K562 (cell line): ENCODE measurements around the gene POLR3GL. TPM values are rescaled to one million over a fixed set of nuclear protein-coding genes. Genes with fewer than 3 reads are reported as not detected.

ENCODE experiments used
- ATAC-seq: fragments of 200-7000 bp; cut with Tn5 transposase; 3 replicates; pipeline ENCODE4 v1.9.1; 2020; ENCODE audit warnings: moderate library complexity
- BruUV-seq: library from RNA; stranded (reverse); fragments of 400-500 nt; replicated peaks from 2 replicates; lab custom pipeline; 2021; lab: Mats Ljungman, UMichigan
- CTCF ChIA-PET: fragments of 300-600 bp; formaldehyde crosslinking; extraction: SDS; loops from one replicate; lab custom pipeline; 2021; ENCODE audit warnings: low intra/inter-chr PET ratio; lab: Yijun Ruan, JAX
- POLR2A ChIA-PET: fragments of 300-600, 350-650 bp; sonication (Branson Sonifier 250); formaldehyde crosslinking; extraction: SDS; loops from one replicate; lab custom pipeline; 2021; ENCODE audit warnings: antibody characterized with exemption, inconsistent platforms; lab: Yijun Ruan, JAX
- DNase-seq, 4 experiments: peaks; one replicate each; pipeline versions ENCODE4 v3.0.0 to v3.0.0-alpha.2; 2011 to 2018; ENCODE audit warnings: low spot score in 3 of 4, mixed read lengths in 3 of 4; ENCODE audit errors: extremely low read depth in 1 of 4
- FAIRE-seq: peaks from 2 replicates; lab custom pipeline; 2011; peaks lifted over from hg19 to GRCh38; lab: Jason Lieb, UNC
- H2AFZ ChIP-seq: 2 replicates; pipeline ENCODE4 v1.6.0; 2011; ENCODE audit warnings: low read depth, low read length, control low read depth, inconsistent platforms
- H3K27ac ChIP-seq: fragments of 200-600 bp; 3 replicates; pipeline ENCODE4 v1.8.0; 2011; ENCODE audit warnings: low read depth, mild to moderate bottlenecking, control low read depth, inconsistent platforms, low read length, moderate library complexity, mixed read lengths; ENCODE audit errors: extremely low read depth
- H3K27me3 ChIP-seq, 2 experiments: fragments of 300-600 bp in 1 of 2; 2 replicates in 1 of 2; 3 replicates in 1 of 2; pipeline versions ENCODE4 v1.6.0 to v1.8.0; 2011; ENCODE audit warnings: inconsistent platforms in 2 of 2, low read length in 2 of 2, mild to moderate bottlenecking in 1 of 2, mixed read lengths in 1 of 2, moderate library complexity in 1 of 2; ENCODE audit not compliant: control insufficient read depth in 2 of 2, insufficient read depth in 2 of 2
- H3K36me3 ChIP-seq: fragments of 300-600 bp; 3 replicates; pipeline ENCODE4 v1.8.0; 2011; ENCODE audit warnings: mild to moderate bottlenecking, low read length, inconsistent platforms; ENCODE audit not compliant: control insufficient read depth, insufficient read depth
- H3K4me1 ChIP-seq, 2 experiments: fragments of 200-600 bp in 1 of 2; replicated peaks in 1 of 2; 2 replicates in 1 of 2; 3 replicates in 1 of 2; pipeline versions ENCODE4 v1.5.1 to v1.8.0; 2011; ENCODE audit warnings: inconsistent platforms in 2 of 2, low read length in 2 of 2, mild to moderate bottlenecking in 1 of 2, mixed read lengths in 1 of 2, moderate library complexity in 1 of 2; ENCODE audit not compliant: control insufficient read depth in 2 of 2, insufficient read depth in 2 of 2
- H3K4me2 ChIP-seq: 2 replicates; pipeline ENCODE4 v1.6.1; 2011; ENCODE audit warnings: low read length, control low read depth, inconsistent platforms, mixed read lengths; ENCODE audit not compliant: insufficient read depth
- H3K4me3 ChIP-seq: fragments of 200-600 bp; sonication (generic), shearing (Covaris generic); 2 replicates; pipeline ENCODE4 v1.5.1; 2016; ENCODE audit warnings: control low read depth, inconsistent platforms
- H3K79me2 ChIP-seq: fragments of 200-600 bp; 3 replicates; pipeline ENCODE4 v1.8.0; 2011; ENCODE audit warnings: low read length, inconsistent platforms; ENCODE audit not compliant: control insufficient read depth, insufficient read depth
- H3K9ac ChIP-seq, 2 experiments: 2 replicates each; pipeline versions ENCODE4 v1.6.0 to v1.6.1; 2011; ENCODE audit warnings: low read depth in 2 of 2, low read length in 2 of 2, control low read depth in 1 of 2, inconsistent platforms in 1 of 2, mild to moderate bottlenecking in 1 of 2, mixed read lengths in 1 of 2; ENCODE audit not compliant: insufficient read depth in 1 of 2
- H3K9me1 ChIP-seq: one replicate; pipeline ENCODE4 v1.6.0; 2011; ENCODE audit warnings: inconsistent platforms, mild to moderate bottlenecking, low read length, moderate library complexity; ENCODE audit not compliant: control insufficient read depth, insufficient read depth
- H3K9me3 ChIP-seq: replicated peaks from 2 replicates; pipeline ENCODE4 v1.5.1; 2011; ENCODE audit warnings: low read depth, low read length, inconsistent platforms; ENCODE audit not compliant: control insufficient read depth, insufficient read depth
- H4K20me1 ChIP-seq: replicated peaks from 2 replicates; pipeline ENCODE4 v1.6.1; 2011; ENCODE audit warnings: low read length, inconsistent platforms, mixed read lengths; ENCODE audit not compliant: control insufficient read depth, insufficient read depth
- BCOR ChIP-seq: fragments of 450-650 bp; IDR thresholded peaks from 2 replicates; pipeline ENCODE4 v1.6.1; 2016
- C11orf30 ChIP-seq: fragments of 450-650 bp; IDR thresholded peaks from 2 replicates; pipeline ENCODE4 v1.6.1; 2016; ENCODE audit warnings: low read depth, mild to moderate bottlenecking
- CBFA2T2 ChIP-seq: fragments of 450-650 bp; conservative IDR thresholded peaks from 2 replicates; pipeline ENCODE4 v1.6.1; 2017; ENCODE audit warnings: mild to moderate bottlenecking
- EWSR1 ChIP-seq: fragments of 450-650 bp; IDR thresholded peaks from 2 replicates; pipeline ENCODE4 v1.6.1; 2018; ENCODE audit warnings: borderline replicate concordance, mild to moderate bottlenecking, low read depth, moderate library complexity; ENCODE audit not compliant: partially characterized antibody
- EZH2 ChIP-seq: IDR thresholded peaks from 2 replicates; pipeline ENCODE4 v1.6.1; 2012; ENCODE audit warnings: low read depth, mild to moderate bottlenecking, inconsistent platforms, low read length, borderline replicate concordance
- HMG20B ChIP-seq: fragments of 250-450 bp; sonication (Bioruptor Pico); IDR thresholded peaks from 2 replicates; pipeline ENCODE4 v1.5.0; 2021; ENCODE audit warnings: mild to moderate bottlenecking
- JUNB ChIP-seq: fragments of 450-650 bp; formaldehyde crosslinking; conservative IDR thresholded peaks from 2 replicates; pipeline ENCODE4 v1.4.0; 2020; ENCODE audit warnings: mild to moderate bottlenecking
- KHSRP ChIP-seq: fragments of 450-650 bp; IDR thresholded peaks from 2 replicates; pipeline ENCODE4 v1.6.1; 2017
- LEF1 ChIP-seq: fragments of 450-650 bp; IDR thresholded peaks from 2 replicates; pipeline ENCODE4 v1.6.1; 2016; ENCODE audit warnings: mild to moderate bottlenecking
- MAFK ChIP-seq: IDR thresholded peaks from 2 replicates; pipeline ENCODE4 v1.6.1; 2011; ENCODE audit warnings: low read length, improper control_type of control experiment
- MCM2 ChIP-seq: fragments of 450-650 bp; IDR thresholded peaks from 2 replicates; pipeline ENCODE4 v1.6.1; 2017; ENCODE audit warnings: low read depth, mild to moderate bottlenecking
- NFYB ChIP-seq: IDR thresholded peaks from 2 replicates; pipeline ENCODE4 v1.6.1; 2011; ENCODE audit warnings: mild to moderate bottlenecking, moderate library complexity; ENCODE audit not compliant: insufficient read length; ENCODE audit errors: extremely low read depth
- PHF20 ChIP-seq: fragments of 450-650 bp; IDR thresholded peaks from 2 replicates; pipeline ENCODE4 v1.6.1; 2018; ENCODE audit not compliant: partially characterized antibody
- POLR2A ChIP-seq: fragments of 450-650 bp; conservative IDR thresholded peaks from 2 replicates; pipeline ENCODE4 v1.6.1; 2016
- STAT5A ChIP-seq: IDR thresholded peaks from 2 replicates; pipeline ENCODE4 v1.6.1; 2012; ENCODE audit warnings: low read length, inconsistent platforms, borderline replicate concordance
- TAF9B ChIP-seq: fragments of 450-650 bp; IDR thresholded peaks from 2 replicates; pipeline ENCODE4 v1.6.1; 2018; ENCODE audit warnings: mild to moderate bottlenecking; ENCODE audit not compliant: partially characterized antibody
- TEAD1 ChIP-seq, 2 experiments: fragments of 450-650 bp in 1 of 2; sonication (generic) in 1 of 2; formaldehyde crosslinking; IDR thresholded peaks; 2 replicates each; pipeline versions ENCODE4 v1.4.0 to v1.8.0; 2020 to 2022; ENCODE audit warnings: mild to moderate bottlenecking in 2 of 2, missing genetic modification reagents in 1 of 2
- TFAP4 ChIP-seq: sonication (generic); formaldehyde crosslinking; IDR thresholded peaks from 2 replicates; pipeline ENCODE4 v1.8.0; 2022; ENCODE audit warnings: missing genetic modification reagents, mild to moderate bottlenecking, moderate library complexity, borderline replicate concordance
- TOE1 ChIP-seq, 2 experiments: fragments of 450-650 bp in 1 of 2; sonication (generic) in 1 of 2; formaldehyde crosslinking in 1 of 2; IDR thresholded peaks; 2 replicates each; pipeline versions ENCODE4 v1.7.1 to v1.8.0; 2016 to 2022; ENCODE audit warnings: borderline replicate concordance in 2 of 2, mild to moderate bottlenecking in 2 of 2, antibody characterized with exemption in 1 of 2, inconsistent platforms in 1 of 2, low read depth in 1 of 2, missing genetic modification reagents in 1 of 2, moderate library complexity in 1 of 2
- ZBTB7A ChIP-seq: IDR thresholded peaks from 2 replicates; pipeline ENCODE4 v1.6.1; 2011; ENCODE audit warnings: low read depth, mild to moderate bottlenecking, low read length, moderate library complexity, borderline replicate concordance; ENCODE audit not compliant: control insufficient read depth
- WGBS: fragments of 100-300 bp; shearing (Covaris generic); methylation state at CpG from one replicate; pipeline ENCODE4 v1.1.6; 2016; ENCODE audit warnings: low coverage, mixed read lengths; ENCODE audit not compliant: insufficient coverage; ENCODE audit errors: missing lambda C conversion rate; 5-methylcytosine and 5-hydroxymethylcytosine counted together
- in situ Hi-C: fragments of 300-500 bp; cut with MboI; formaldehyde crosslinking; loops from 4 replicates; pipeline ENCODE4 v1.15.0; 2018; ENCODE audit warnings: inconsistent platforms, mixed read lengths
- intact Hi-C: fragments of 100-400 bp; cut with micrococcal nuclease; formaldehyde crosslinking; loops from 2 replicates; pipeline ENCODE4 v1.14.2; 2022
- polyA plus RNA-seq, 8 experiments: library from polyadenylated mRNA; depleted of rRNA in 4 of 8; stranded (reverse) in 5 of 8; unstranded in 3 of 8; fragments of >200 nt; fragmentation: Nextera tagmentation in 2 of 8; fragmentation: Illumina TruSeq in 1 of 8; extraction: Ambion mirVana in 2 of 8; extraction: Trizol in 1 of 8; gene quantifications; 2 replicates each; pipeline versions ENCODE4 v1.2.1 to v1.2.3, GENCODE V29; 2011 to 2014; ENCODE audit warnings: inconsistent platforms in 1 of 8, missing spikeins in 1 of 8
- total RNA-seq, 7 experiments: library from RNA; depleted of rRNA in 6 of 7; stranded (reverse); fragments of >200 nt in 6 of 7; fragmentation: Illumina TruSeq in 2 of 7; extraction: Trizol in 2 of 7; gene quantifications; 2 replicates each; pipeline versions ENCODE4 v1.2.1 to v1.2.3, GENCODE V29; 2011 to 2021; ENCODE audit warnings: low replicate concordance in 1 of 7
- TF ChIP-seq, protein P1 (sequence below): sonication (generic); formaldehyde crosslinking; IDR thresholded peaks from 2 replicates; pipeline ENCODE4 v1.8.1; 2023; ENCODE audit warnings: mild to moderate bottlenecking, missing genetic modification reagents

POLR3GL gene
- total and polyA plus RNA-seq, 9 of the 15 experiments (the other 6 are each of a cell fraction or from before 2014, with no cell fraction given), result 14.6 to 48.4 (median 38.2) TPM

GRCh38 chr1:146021622-146022402, 57.3 kb downstream of the POLR3GL start, which contains the start of gene HJV:
Gene HJV (minus strand): TSS chr1:146021735. CDS start chr1:146020231, 1,504 bp downstream.
- Histone ChIP-seq H3K4me1 (peaks cover 15 to 35% of the 10 kb centered on the region in 2 experiments), H3K27ac (peak within 1 kb of the TSS; percentile 80), H3K36me3 (no peaks in the 10 kb centered on the region), H3K9me3 (no peaks in the 10 kb centered on the region), H3K9me1 (no peaks in the 10 kb centered on the region), H2AFZ (peak within 1 kb of the TSS; percentile 80), H3K79me2 (no peaks in the 10 kb centered on the region), H3K9ac (peak within 1 kb of the TSS; percentile 72 to 80; a peak in 3 of 4 replicates), H3K4me2 (peak within 1 kb of the TSS; percentile 67), H3K4me3 (peak within 1 kb of the TSS; percentile 22; the same call in 1 of the 2 replicates), H3K27me3 (no peaks in the 10 kb centered on the region), H4K20me1 (no peaks in the 10 kb centered on the region)
- ChIA-PET CTCF (no interaction called here), POLR2A (interaction anchor here (0.6 to 2.9 kb wide), 14 partner anchors 11 to 173 kb away, joined by 3 to 12 read pairs (median 4); partner anchors contain the start of genes RBM8A and TXNIP)
- intact Hi-C loops, result no loop called here
- ATAC-seq (peak; percentile 82), DNase-seq (peak; percentile 70 to 88 (median 79)), FAIRE-seq (peak; percentile 82)
- 2% methylated on average over 5 of the region's 5 CpGs for WGBS
- in situ Hi-C loops, result no loop called here
- BruUV-seq, result no TSS peak
- TF ChIP-seq TAF9B (peak; percentile 92), MAFK (no peak), TFAP4 (CRISPR knock-in tag) (peak; percentile 91), HMG20B (no peak), MCM2 (no peak), STAT5A (peak; percentile 70; the same call in 1 of the 2 replicates), KHSRP (no peak), LEF1 (peak; percentile 63; the same call in 1 of the 2 replicates), NFYB (peak; percentile 60), EZH2 (no peak), TOE1 (IDR thresholded peaks at IDR 0.05; ENCODE audit: borderline replicate concordance) (0 out of 2 replicates have a peak, but pooled peaks have one; percentile 26), TOE1 (CRISPR knock-in tag; IDR thresholded peaks at IDR 0.05; ENCODE audit: borderline replicate concordance, low read depth) (no peak), TEAD1 (CRISPR knock-in tag; IDR thresholded peaks at IDR 0.05) (no peak), CBFA2T2 (0 out of 2 replicates have a peak, but pooled peaks have one; percentile 17), POLR2A (peak; percentile 39; the same call in 1 of the 2 replicates), ZBTB7A (peak; percentile 82), JUNB (CRISPR knock-in tag) (no peak), EWSR1 (no peak), C11orf30 (peak; percentile 44), BCOR (peak; percentile 99), PHF20 (peak; percentile 43)
- TF ChIP-seq, protein P1, sequence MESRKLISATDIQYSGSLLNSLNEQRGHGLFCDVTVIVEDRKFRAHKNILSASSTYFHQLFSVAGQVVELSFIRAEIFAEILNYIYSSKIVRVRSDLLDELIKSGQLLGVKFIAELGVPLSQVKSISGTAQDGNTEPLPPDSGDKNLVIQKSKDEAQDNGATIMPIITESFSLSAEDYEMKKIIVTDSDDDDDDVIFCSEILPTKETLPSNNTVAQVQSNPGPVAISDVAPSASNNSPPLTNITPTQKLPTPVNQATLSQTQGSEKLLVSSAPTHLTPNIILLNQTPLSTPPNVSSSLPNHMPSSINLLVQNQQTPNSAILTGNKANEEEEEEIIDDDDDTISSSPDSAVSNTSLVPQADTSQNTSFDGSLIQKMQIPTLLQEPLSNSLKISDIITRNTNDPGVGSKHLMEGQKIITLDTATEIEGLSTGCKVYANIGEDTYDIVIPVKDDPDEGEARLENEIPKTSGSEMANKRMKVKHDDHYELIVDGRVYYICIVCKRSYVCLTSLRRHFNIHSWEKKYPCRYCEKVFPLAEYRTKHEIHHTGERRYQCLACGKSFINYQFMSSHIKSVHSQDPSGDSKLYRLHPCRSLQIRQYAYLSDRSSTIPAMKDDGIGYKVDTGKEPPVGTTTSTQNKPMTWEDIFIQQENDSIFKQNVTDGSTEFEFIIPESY (CRISPR knock-in tag), result no peak
